Spleen (tissue), 11 donors: Measurements from ENCODE around the gene PAPPA2. TPM values are rescaled to one million over a fixed set of nuclear protein-coding genes. Genes with fewer than 3 reads are reported as not detected.

Source experiments
- DNase-seq: peaks from one replicate; pipeline ENCODE4 v3.0.0-alpha.2; 2020
- H3K27ac ChIP-seq, 8 donors: fragments of 200-600 bp; sonication (generic) in 7 of 8; 1 replicate in 4 of 8; 2 replicates in 4 of 8; pipeline versions ENCODE4 v1.5.0 to v1.8.0; 2016 to 2021; ENCODE audit warnings: inconsistent platforms in 4 of 8, mild to moderate bottlenecking in 4 of 8, moderate library complexity in 1 of 8
- H3K27me3 ChIP-seq, 7 donors: fragments of 200-600 bp; sonication (generic) in 6 of 7; replicated peaks in 1 of 7; 1 replicate in 4 of 7; 2 replicates in 3 of 7; pipeline versions ENCODE4 v1.5.0 to v1.8.0; 2016 to 2021; ENCODE audit warnings: inconsistent platforms in 3 of 7, mild to moderate bottlenecking in 1 of 7
- H3K36me3 ChIP-seq, 6 donors: fragments of 200-600 bp; sonication (generic) in 5 of 6; 1 replicate in 4 of 6; 2 replicates in 2 of 6; pipeline versions ENCODE4 v1.5.0 to v1.8.0; 2016 to 2021; ENCODE audit warnings: inconsistent platforms in 2 of 6
- H3K4me1 ChIP-seq, 6 donors: fragments of 200-600 bp; sonication (generic) in 5 of 6; 1 replicate in 3 of 6; 2 replicates in 3 of 6; pipeline versions ENCODE4 v1.5.0 to v1.8.0; 2016 to 2021; ENCODE audit warnings: inconsistent platforms in 3 of 6
- H3K4me3 ChIP-seq, 8 donors: fragments of 200-600 bp; sonication (generic) in 7 of 8; 1 replicate in 4 of 8; 2 replicates in 4 of 8; pipeline versions ENCODE4 v1.5.0 to v1.8.0; 2016 to 2021; ENCODE audit warnings: inconsistent platforms in 4 of 8, mild to moderate bottlenecking in 4 of 8, moderate library complexity in 2 of 8
- H3K9me3 ChIP-seq, 8 donors: fragments of 200-600 bp; sonication (generic) in 7 of 8; 1 replicate in 4 of 8; 2 replicates in 4 of 8; pipeline versions ENCODE4 v1.5.0 to v1.8.0; 2016 to 2021; ENCODE audit warnings: inconsistent platforms in 4 of 8
- CTCF ChIP-seq, 11 experiments: fragments of 200-600 bp in 7 of 11; fragments of 450-650 bp in 4 of 11; sonication (generic) in 4 of 11; IDR thresholded peaks in 8 of 11; conservative IDR thresholded peaks in 3 of 11; 1 replicate in 7 of 11; 2 replicates in 4 of 11; pipeline versions ENCODE4 v1.4.0 to v1.8.0; 2016 to 2021; ENCODE audit warnings: antibody characterized with exemption in 11 of 11, inconsistent platforms in 4 of 11, mild to moderate bottlenecking in 1 of 11
- POLR2A ChIP-seq, 3 donors: fragments of 450-650 bp; IDR thresholded peaks; one replicate each; pipeline ENCODE4 v1.5.1; 2017; ENCODE audit warnings: antibody characterized with exemption in 3 of 3, mild to moderate bottlenecking in 1 of 3
- POLR2AphosphoS5 ChIP-seq, 3 donors: sonication (generic); formaldehyde crosslinking; IDR thresholded peaks; one replicate each; pipeline ENCODE4 v1.5.1; 2017; ENCODE audit warnings: antibody characterized with exemption in 3 of 3
- WGBS, 5 donors: extraction: QIAGEN DNeasy Blood & Tissue Kit in 3 of 5; methylation state at CpG; one replicate each; pipeline versions ENCODE4 v1.1.5 to v1.1.7; 2013 to 2018; 5-methylcytosine and 5-hydroxymethylcytosine counted together
- intact Hi-C: fragments of 100-400 bp; cut with DNase I; formaldehyde crosslinking; loops from one replicate; pipeline ENCODE4 v1.15.0; 2023; ENCODE audit warnings: low total_unique reads
- polyA plus RNA-seq, 3 donors: library from polyadenylated mRNA; stranded (reverse); fragments of 200-250 nt; gene quantifications; one replicate each; pipeline ENCODE4 v1.2.1, GENCODE V29; 2013
- total RNA-seq, 7 donors: library from RNA; depleted of rRNA in 3 of 7; stranded (reverse); fragments of >200 nt in 3 of 7; fragmentation: NEBNext Ultra II Directional in 4 of 7; extraction: Animal tissue kit (Norgen Biotek cat#: 25700) in 4 of 7; gene quantifications; one replicate each; pipeline versions ENCODE4 v1.1.0 to v1.2.1, GENCODE V29; 2016 to 2021
- donor health status: healthy with polysubstance abuse.
- donor health status: DM: no; HTN: no; CAD: no; lungs with moderate emphysema.
- donor health status: DM: no; HTN: no; CAD: no.
- donor health status: Bipolar disorder and iron deficiency.
- donor health status: healthy.
- donor health status: DM: no; HTN: no; CAD: no.
- donor health status: DM: yes; HTN: yes; CAD: no.

Gene PAPPA2
- total and polyA plus RNA-seq, 10 donors = 0.02 to 0.76 (median 0.06) TPM; not detected in 3

DNA sequence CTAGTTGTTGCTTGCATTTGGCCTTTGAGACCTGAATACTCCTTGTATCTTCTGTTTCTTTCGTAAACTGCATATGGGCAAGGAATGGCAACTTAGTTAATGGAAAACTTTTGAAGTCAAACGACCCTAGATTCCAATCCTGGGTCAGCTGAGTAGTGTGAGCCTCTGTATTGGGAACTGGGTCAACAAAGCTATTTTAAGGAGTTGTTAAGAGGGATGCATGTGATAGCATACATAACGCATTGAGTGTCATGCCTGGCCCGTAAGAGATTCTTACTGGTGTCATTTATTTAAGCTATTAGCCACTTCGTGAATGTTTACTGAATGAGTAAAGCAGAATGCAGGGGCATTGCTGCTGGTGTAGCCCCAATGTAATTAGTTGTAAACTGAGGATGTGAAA is 340.1 kb downstream of the PAPPA2 start:
- no peaks in the 10 kb centered on the region for H3K36me3 ChIP-seq
- no peak for DNase-seq
- no peak overlapping the region for H3K27ac ChIP-seq
- WGBS, 5 donors = 58 to 68% (median 60%) methylated on average over 5 of the region's 5 CpGs
- no peak for TF ChIP-seq CTCF (IDR thresholded peaks at IDR 0.05 in 8 of 11, conservative IDR thresholded peaks at IDR 0.05 in 3 of 11)
- TF ChIP-seq POLR2A (IDR thresholded peaks at IDR 0.05) = no peak
- no peak for TF ChIP-seq POLR2AphosphoS5 (IDR thresholded peaks at IDR 0.05)
- H3K9me3 ChIP-seq = no peaks in the 10 kb centered on the region
- H3K27me3 ChIP-seq = no peaks in the 10 kb centered on the region
- H3K4me3 ChIP-seq = no peak overlapping the region
- intact Hi-C loops = no loop called here
- no peaks in the 10 kb centered on the region for H3K4me1 ChIP-seq

GRCh38 chr1:176803596-176803995 is 340.6 kb downstream of the PAPPA2 start:
- H3K9me3 ChIP-seq = no peaks in the 10 kb centered on the region

GRCh38 chr1:176809292-176809691 is 346.3 kb downstream of the PAPPA2 start:
- H3K4me1 ChIP-seq = no peaks in the 10 kb centered on the region
- no peaks in the 10 kb centered on the region for H3K36me3 ChIP-seq
- no peak overlapping the region for H3K27ac ChIP-seq
- no peak for TF ChIP-seq POLR2AphosphoS5 (IDR thresholded peaks at IDR 0.05)
- peaks cover 0 to 3% (median 0%) of the 10 kb centered on the region in 8 donors for H3K9me3 ChIP-seq
- H3K4me3 ChIP-seq = no peak overlapping the region
- WGBS, 5 donors = 77 to 91% (median 82%) methylated on average over 2 of the region's 2 CpGs
- intact Hi-C loops = no loop called here
- no peaks in the 10 kb centered on the region for H3K27me3 ChIP-seq
- DNase-seq = no peak

More at GRCh38 chr1:176803596-176803995, 340.6 kb downstream of the PAPPA2 start:
- Histone ChIP-seq H3K4me3 (no peak overlapping the region), H3K27me3 (no peaks in the 10 kb centered on the region), H3K4me1 (no peaks in the 10 kb centered on the region), H3K36me3 (no peaks in the 10 kb centered on the region), H3K27ac (no peak overlapping the region)
- intact Hi-C loops = no loop called here
- TF ChIP-seq POLR2A (IDR thresholded peaks at IDR 0.05) (no peak), CTCF (IDR thresholded peaks at IDR 0.05 in 8 of 11, conservative IDR thresholded peaks at IDR 0.05 in 3 of 11) (no peak), POLR2AphosphoS5 (IDR thresholded peaks at IDR 0.05) (no peak)
- no peak for DNase-seq

- H3K27me3 ChIP-seq = no peaks in the 10 kb centered on the region
- no peak for DNase-seq
- no peak overlapping the region for H3K27ac ChIP-seq
- H3K4me3 ChIP-seq = no peak overlapping the region
- 35 to 46% (median 41%) methylated on average over 4 of the region's 4 CpGs for WGBS, 5 donors
- intact Hi-C loops = no loop called here
- TF ChIP-seq POLR2A (IDR thresholded peaks at IDR 0.05) = no peak
- no peak for TF ChIP-seq POLR2AphosphoS5 (IDR thresholded peaks at IDR 0.05)
- no peaks in the 10 kb centered on the region for H3K36me3 ChIP-seq
- peaks cover 0 to 3% (median 0%) of the 10 kb centered on the region in 8 donors for H3K9me3 ChIP-seq
- no peaks in the 10 kb centered on the region for H3K4me1 ChIP-seq
Measured at GRCh38 chr1:176811511-176812288, 348.7 kb downstream of the PAPPA2 start.

DNA sequence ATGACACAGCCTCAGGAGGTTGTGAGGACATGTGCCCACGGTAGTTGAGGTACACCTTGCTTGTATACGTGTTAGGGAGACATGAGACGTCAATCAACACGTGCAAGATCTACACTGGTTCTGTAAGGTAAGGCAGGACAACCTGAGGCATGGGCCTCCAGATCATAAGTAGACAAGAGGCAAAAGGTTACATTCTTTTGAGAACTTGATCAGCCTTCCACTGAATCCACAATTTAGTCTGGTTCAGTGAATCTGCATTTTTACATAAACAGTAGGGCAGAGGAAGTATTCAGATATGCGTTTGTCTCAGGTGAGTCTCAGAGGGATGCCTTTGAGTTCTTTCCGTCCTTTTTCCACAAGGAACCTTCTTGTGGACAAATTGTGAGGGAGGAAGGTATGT is 352.6 kb downstream of the PAPPA2 start:
- Histone ChIP-seq H3K36me3 (no peaks in the 10 kb centered on the region), H3K4me3 (no peak overlapping the region), H3K27me3 (no peaks in the 10 kb centered on the region), H3K9me3 (peaks cover 0 to 3% (median 0%) of the 10 kb centered on the region in 8 donors), H3K4me1 (no peaks in the 10 kb centered on the region), H3K27ac (no peak overlapping the region)
- DNase-seq = no peak
- WGBS, 5 donors = 79 to 84% (median 81%) methylated on average over 6 of the region's 6 CpGs
- no peak for TF ChIP-seq POLR2A (IDR thresholded peaks at IDR 0.05)
- TF ChIP-seq CTCF (IDR thresholded peaks at IDR 0.05 in 8 of 11, conservative IDR thresholded peaks at IDR 0.05 in 3 of 11) = no peak
- no peak for TF ChIP-seq POLR2AphosphoS5 (IDR thresholded peaks at IDR 0.05)
- intact Hi-C loops = no loop called here
